PFSK-1 (cell line): Measurements from ENCODE around the gene SYTL1. TPM values are rescaled to one million over a fixed set of nuclear protein-coding genes. Genes with fewer than 3 reads are reported as not detected.

Source experiments
- FOXP2 ChIP-seq: optimal IDR thresholded peaks from 2 replicates; pipeline ENCODE3; 2011; ENCODE audit warnings: borderline replicate concordance, control low read depth, inconsistent platforms; ENCODE audit not compliant: insufficient read depth; ENCODE audit errors: extremely low read length, extremely low read depth
- POLR2AphosphoS5 ChIP-seq: IDR thresholded peaks from 2 replicates; pipeline ENCODE4 v1.6.1; 2012; ENCODE audit warnings: low read depth, mild to moderate bottlenecking, control low read depth, low read length, moderate library complexity
- SIN3A ChIP-seq: IDR thresholded peaks from 2 replicates; pipeline ENCODE4 v1.6.1; 2012; ENCODE audit warnings: mild to moderate bottlenecking, low read length, moderate library complexity, borderline replicate concordance; ENCODE audit not compliant: insufficient read depth
- TAF1 ChIP-seq: IDR thresholded peaks from 2 replicates; pipeline ENCODE4 v1.6.1; 2012; ENCODE audit warnings: low read length, control low read depth, borderline replicate concordance; ENCODE audit not compliant: insufficient read depth
- polyA plus RNA-seq: library from polyadenylated mRNA; unstranded; fragments of >200 nt; gene quantifications from one replicate; pipeline ENCODE4 v1.2.1, GENCODE V29; 2012; ENCODE audit warnings: low read depth, missing spikeins; ENCODE audit not compliant: insufficient read length
- TF ChIP-seq, protein P1 (sequence below), 2 experiments: IDR thresholded peaks; 2 replicates each; pipeline versions ENCODE4 v1.6.1 to v1.8.0; 2011 to 2012; ENCODE audit warnings: low read depth in 2 of 2, low read length in 2 of 2, control low read depth in 1 of 2, inconsistent platforms in 1 of 2, mild to moderate bottlenecking in 1 of 2, moderate library complexity in 1 of 2; ENCODE audit not compliant: insufficient read depth in 1 of 2

Gene SYTL1
- polyA plus RNA-seq, result 10.7 TPM

- TF ChIP-seq SIN3A (no peak), FOXP2 (peak; percentile 38)
Measured at GRCh38 chr1:27341525-27342252, at the start of gene SYTL1. Gene SYTL1 (plus strand): TSS chr1:27342022. CDS start chr1:27345335, 3,313 bp downstream.

DNA sequence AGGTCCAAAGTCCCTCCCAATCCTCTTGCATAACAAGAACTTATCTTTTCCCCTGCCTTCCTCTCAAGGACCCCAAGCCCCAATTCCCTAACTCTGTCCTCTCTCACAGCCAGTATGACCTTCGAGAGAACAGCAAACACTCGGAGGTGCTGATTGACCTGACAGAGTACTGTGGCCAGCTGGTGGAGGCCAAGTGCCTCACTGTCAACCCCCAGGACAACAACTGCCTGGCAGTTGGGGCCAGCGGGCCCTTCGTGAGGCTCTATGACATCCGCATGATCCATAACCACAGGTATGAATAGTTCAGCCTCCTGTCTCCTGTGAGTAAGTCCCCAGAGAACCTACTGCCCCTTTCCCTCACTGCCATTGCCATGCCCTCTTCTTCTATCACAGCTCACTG lies 49.7 kb upstream of the SYTL1 start:
- TF ChIP-seq POLR2AphosphoS5, result no peak
- TF ChIP-seq SIN3A, result no peak
- TF ChIP-seq TAF1, result no peak
- TF ChIP-seq, protein P1, sequence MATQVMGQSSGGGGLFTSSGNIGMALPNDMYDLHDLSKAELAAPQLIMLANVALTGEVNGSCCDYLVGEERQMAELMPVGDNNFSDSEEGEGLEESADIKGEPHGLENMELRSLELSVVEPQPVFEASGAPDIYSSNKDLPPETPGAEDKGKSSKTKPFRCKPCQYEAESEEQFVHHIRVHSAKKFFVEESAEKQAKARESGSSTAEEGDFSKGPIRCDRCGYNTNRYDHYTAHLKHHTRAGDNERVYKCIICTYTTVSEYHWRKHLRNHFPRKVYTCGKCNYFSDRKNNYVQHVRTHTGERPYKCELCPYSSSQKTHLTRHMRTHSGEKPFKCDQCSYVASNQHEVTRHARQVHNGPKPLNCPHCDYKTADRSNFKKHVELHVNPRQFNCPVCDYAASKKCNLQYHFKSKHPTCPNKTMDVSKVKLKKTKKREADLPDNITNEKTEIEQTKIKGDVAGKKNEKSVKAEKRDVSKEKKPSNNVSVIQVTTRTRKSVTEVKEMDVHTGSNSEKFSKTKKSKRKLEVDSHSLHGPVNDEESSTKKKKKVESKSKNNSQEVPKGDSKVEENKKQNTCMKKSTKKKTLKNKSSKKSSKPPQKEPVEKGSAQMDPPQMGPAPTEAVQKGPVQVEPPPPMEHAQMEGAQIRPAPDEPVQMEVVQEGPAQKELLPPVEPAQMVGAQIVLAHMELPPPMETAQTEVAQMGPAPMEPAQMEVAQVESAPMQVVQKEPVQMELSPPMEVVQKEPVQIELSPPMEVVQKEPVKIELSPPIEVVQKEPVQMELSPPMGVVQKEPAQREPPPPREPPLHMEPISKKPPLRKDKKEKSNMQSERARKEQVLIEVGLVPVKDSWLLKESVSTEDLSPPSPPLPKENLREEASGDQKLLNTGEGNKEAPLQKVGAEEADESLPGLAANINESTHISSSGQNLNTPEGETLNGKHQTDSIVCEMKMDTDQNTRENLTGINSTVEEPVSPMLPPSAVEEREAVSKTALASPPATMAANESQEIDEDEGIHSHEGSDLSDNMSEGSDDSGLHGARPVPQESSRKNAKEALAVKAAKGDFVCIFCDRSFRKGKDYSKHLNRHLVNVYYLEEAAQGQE (IDR thresholded peaks at IDR 0.05; ENCODE audit: insufficient read depth in 1 of 2, low read depth in 2 of 2, low read length in 2 of 2), result no peak
- TF ChIP-seq FOXP2, result no peak

GRCh38 chr1:27293915-27294314 lies 47.9 kb upstream of the SYTL1 start:
- TF ChIP-seq SIN3A (no peak), TAF1 (no peak), POLR2AphosphoS5 (no peak), FOXP2 (no peak)
- TF ChIP-seq, protein P1 (IDR thresholded peaks at IDR 0.05; ENCODE audit: insufficient read depth in 1 of 2, low read depth in 2 of 2, low read length in 2 of 2), result no peak

DNA sequence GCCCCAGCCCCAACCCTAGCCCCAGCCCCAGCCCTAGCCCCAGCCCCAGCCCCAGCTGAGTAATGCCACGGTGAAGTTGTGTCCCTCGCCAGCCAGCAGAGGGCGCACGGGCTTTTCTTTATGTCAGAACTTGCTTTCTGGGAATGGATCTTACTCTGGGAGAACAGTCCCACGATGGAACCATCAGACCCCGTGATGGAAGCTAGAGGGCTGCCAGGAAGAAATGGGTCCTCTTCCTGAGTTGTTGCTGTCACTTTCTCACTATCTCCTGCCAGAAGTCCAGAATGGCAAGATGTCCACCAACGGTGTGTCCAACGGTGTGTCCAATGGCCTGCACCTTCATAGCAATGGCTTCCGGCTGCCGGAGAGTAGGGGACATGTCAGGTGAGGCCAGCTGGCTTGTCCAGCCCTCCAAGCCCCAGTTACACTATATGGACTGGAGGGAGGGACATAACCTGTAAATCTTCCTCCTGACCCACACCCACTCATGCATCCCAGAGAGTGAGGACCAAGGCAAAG lies 45.0 kb upstream of the SYTL1 start:
- TF ChIP-seq SIN3A (no peak), FOXP2 (no peak), TAF1 (no peak), POLR2AphosphoS5 (no peak)
- TF ChIP-seq, protein P1 (IDR thresholded peaks at IDR 0.05; ENCODE audit: insufficient read depth in 1 of 2, low read depth in 2 of 2, low read length in 2 of 2), result no peak

DNA sequence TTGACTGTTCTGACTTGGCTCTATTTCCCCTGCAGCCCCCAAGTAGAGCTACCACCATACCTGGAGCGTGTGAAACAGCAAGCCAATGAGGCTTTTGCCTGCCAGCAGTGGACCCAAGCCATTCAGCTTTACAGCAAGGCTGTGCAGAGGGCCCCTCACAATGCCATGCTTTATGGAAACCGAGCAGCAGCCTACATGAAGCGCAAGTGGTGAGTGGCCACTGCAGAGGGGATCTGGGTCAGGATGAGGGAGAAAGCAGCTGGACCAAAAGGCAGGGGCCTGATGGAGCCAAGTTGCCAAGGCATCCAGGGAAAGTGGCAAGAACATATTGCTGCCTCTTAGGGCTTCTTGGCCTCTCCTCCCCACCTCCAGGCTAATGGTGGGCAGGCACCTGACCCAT lies 43.9 kb upstream of the SYTL1 start:
- no peak for TF ChIP-seq FOXP2
- no peak for TF ChIP-seq TAF1
- TF ChIP-seq, protein P1 (IDR thresholded peaks at IDR 0.05; ENCODE audit: insufficient read depth in 1 of 2, low read depth in 2 of 2, low read length in 2 of 2), result no peak
